Spleen (tissue), 11 donors: Measurements from ENCODE around the gene HSD17B4. TPM values are rescaled to one million over a fixed set of nuclear protein-coding genes. Genes with fewer than 3 reads are reported as not detected.

Source experiments
- DNase-seq: peaks from one replicate; pipeline ENCODE4 v3.0.0-alpha.2; 2020
- H3K27ac ChIP-seq, 8 donors: fragments of 200-600 bp; sonication (generic) in 7 of 8; 1 replicate in 4 of 8; 2 replicates in 4 of 8; pipeline versions ENCODE4 v1.5.0 to v1.8.0; 2016 to 2021; ENCODE audit warnings: inconsistent platforms in 4 of 8, mild to moderate bottlenecking in 4 of 8, moderate library complexity in 1 of 8
- H3K27me3 ChIP-seq, 7 donors: fragments of 200-600 bp; sonication (generic) in 6 of 7; replicated peaks in 1 of 7; 1 replicate in 4 of 7; 2 replicates in 3 of 7; pipeline versions ENCODE4 v1.5.0 to v1.8.0; 2016 to 2021; ENCODE audit warnings: inconsistent platforms in 3 of 7, mild to moderate bottlenecking in 1 of 7
- H3K36me3 ChIP-seq, 6 donors: fragments of 200-600 bp; sonication (generic) in 5 of 6; 1 replicate in 4 of 6; 2 replicates in 2 of 6; pipeline versions ENCODE4 v1.5.0 to v1.8.0; 2016 to 2021; ENCODE audit warnings: inconsistent platforms in 2 of 6
- H3K4me1 ChIP-seq, 6 donors: fragments of 200-600 bp; sonication (generic) in 5 of 6; 1 replicate in 3 of 6; 2 replicates in 3 of 6; pipeline versions ENCODE4 v1.5.0 to v1.8.0; 2016 to 2021; ENCODE audit warnings: inconsistent platforms in 3 of 6
- H3K4me3 ChIP-seq, 8 donors: fragments of 200-600 bp; sonication (generic) in 7 of 8; 1 replicate in 4 of 8; 2 replicates in 4 of 8; pipeline versions ENCODE4 v1.5.0 to v1.8.0; 2016 to 2021; ENCODE audit warnings: inconsistent platforms in 4 of 8, mild to moderate bottlenecking in 4 of 8, moderate library complexity in 2 of 8
- H3K9me3 ChIP-seq, 8 donors: fragments of 200-600 bp; sonication (generic) in 7 of 8; 1 replicate in 4 of 8; 2 replicates in 4 of 8; pipeline versions ENCODE4 v1.5.0 to v1.8.0; 2016 to 2021; ENCODE audit warnings: inconsistent platforms in 4 of 8
- CTCF ChIP-seq, 11 experiments: fragments of 200-600 bp in 7 of 11; fragments of 450-650 bp in 4 of 11; sonication (generic) in 4 of 11; IDR thresholded peaks in 8 of 11; conservative IDR thresholded peaks in 3 of 11; 1 replicate in 7 of 11; 2 replicates in 4 of 11; pipeline versions ENCODE4 v1.4.0 to v1.8.0; 2016 to 2021; ENCODE audit warnings: antibody characterized with exemption in 11 of 11, inconsistent platforms in 4 of 11, mild to moderate bottlenecking in 1 of 11
- POLR2A ChIP-seq, 3 donors: fragments of 450-650 bp; IDR thresholded peaks; one replicate each; pipeline ENCODE4 v1.5.1; 2017; ENCODE audit warnings: antibody characterized with exemption in 3 of 3, mild to moderate bottlenecking in 1 of 3
- POLR2AphosphoS5 ChIP-seq, 3 donors: sonication (generic); formaldehyde crosslinking; IDR thresholded peaks; one replicate each; pipeline ENCODE4 v1.5.1; 2017; ENCODE audit warnings: antibody characterized with exemption in 3 of 3
- WGBS, 5 donors: extraction: QIAGEN DNeasy Blood & Tissue Kit in 3 of 5; methylation state at CpG; one replicate each; pipeline versions ENCODE4 v1.1.5 to v1.1.7; 2013 to 2018; 5-methylcytosine and 5-hydroxymethylcytosine counted together
- intact Hi-C: fragments of 100-400 bp; cut with DNase I; formaldehyde crosslinking; loops from one replicate; pipeline ENCODE4 v1.15.0; 2023; ENCODE audit warnings: low total_unique reads
- polyA plus RNA-seq, 3 donors: library from polyadenylated mRNA; stranded (reverse); fragments of 200-250 nt; gene quantifications; one replicate each; pipeline ENCODE4 v1.2.1, GENCODE V29; 2013
- total RNA-seq, 7 donors: library from RNA; depleted of rRNA in 3 of 7; stranded (reverse); fragments of >200 nt in 3 of 7; fragmentation: NEBNext Ultra II Directional in 4 of 7; extraction: Animal tissue kit (Norgen Biotek cat#: 25700) in 4 of 7; gene quantifications; one replicate each; pipeline versions ENCODE4 v1.1.0 to v1.2.1, GENCODE V29; 2016 to 2021
- donor health status: healthy with polysubstance abuse.
- donor health status: DM: no; HTN: no; CAD: no; lungs with moderate emphysema.
- donor health status: DM: no; HTN: no; CAD: no.
- donor health status: Bipolar disorder and iron deficiency.
- donor health status: healthy.
- donor health status: DM: no; HTN: no; CAD: no.
- donor health status: DM: yes; HTN: yes; CAD: no.

Gene HSD17B4
- total and polyA plus RNA-seq, 10 donors: 134 to 193 (median 157) TPM

GRCh38 chr5:119524485-119524884, 72.2 kb downstream of the HSD17B4 start:
- Histone ChIP-seq H3K4me1 (peaks cover 0 to 4% (median 0%) of the 10 kb centered on the region in 6 donors), H3K36me3 (peaks cover 4 to 74% (median 24%) of the 10 kb centered on the region in 6 donors), H3K9me3 (peaks cover 0 to 11% (median 3%) of the 10 kb centered on the region in 8 donors), H3K4me3 (no peak overlapping the region), H3K27ac (no peak overlapping the region), H3K27me3 (no peaks in the 10 kb centered on the region)
- intact Hi-C loops: no loop called here
- TF ChIP-seq CTCF (IDR thresholded peaks at IDR 0.05 in 8 of 11, conservative IDR thresholded peaks at IDR 0.05 in 3 of 11) (no peak), POLR2A (IDR thresholded peaks at IDR 0.05) (no peak), POLR2AphosphoS5 (IDR thresholded peaks at IDR 0.05) (no peak)
- WGBS, 5 donors: 88 to 96% (median 94%) methylated on average over 3 of the region's 3 CpGs
- no peak for DNase-seq

- Histone ChIP-seq H3K9me3 (no peaks in the 10 kb centered on the region), H3K27me3 (no peaks in the 10 kb centered on the region), H3K27ac (no peak overlapping the region), H3K4me3 (no peak overlapping the region), H3K36me3 (peaks cover 4 to 75% (median 33%) of the 10 kb centered on the region in 6 donors), H3K4me1 (peaks cover 0 to 4% (median 0%) of the 10 kb centered on the region in 6 donors)
- 89 to 100% (median 96%) methylated on average over 1 of the region's 1 CpG for WGBS, 5 donors
- no peak for TF ChIP-seq POLR2AphosphoS5 (IDR thresholded peaks at IDR 0.05)
- TF ChIP-seq POLR2A (IDR thresholded peaks at IDR 0.05): no peak
- TF ChIP-seq CTCF (IDR thresholded peaks at IDR 0.05 in 8 of 11, conservative IDR thresholded peaks at IDR 0.05 in 3 of 11): no peak
- DNase-seq: no peak
- intact Hi-C loops: no loop called here
Observed at GRCh38 chr5:119527351-119527750, 75.1 kb downstream of the HSD17B4 start.

- Histone ChIP-seq H3K36me3 (peaks cover 4 to 94% (median 36%) of the 10 kb centered on the region in 6 donors), H3K4me1 (peaks cover 0 to 4% (median 0%) of the 10 kb centered on the region in 6 donors), H3K4me3 (no peak overlapping the region), H3K9me3 (no peaks in the 10 kb centered on the region), H3K27me3 (no peaks in the 10 kb centered on the region), H3K27ac (no peak overlapping the region)
- no peak for TF ChIP-seq CTCF (IDR thresholded peaks at IDR 0.05 in 8 of 11, conservative IDR thresholded peaks at IDR 0.05 in 3 of 11)
- TF ChIP-seq POLR2A (IDR thresholded peaks at IDR 0.05): no peak
- TF ChIP-seq POLR2AphosphoS5 (IDR thresholded peaks at IDR 0.05): no peak
- WGBS, 5 donors: 83 to 88% (median 85%) methylated on average over 2 of the region's 2 CpGs
- DNase-seq: no peak
- intact Hi-C loops: no loop called here
Observed at GRCh38 chr5:119529811-119530210, 77.5 kb downstream of the HSD17B4 start.

GRCh38 chr5:119532637-119533036, 80.3 kb downstream of the HSD17B4 start:
- WGBS, 5 donors: 78 to 89% (median 86%) methylated on average over 3 of the region's 3 CpGs
- Histone ChIP-seq H3K4me3 (no peak overlapping the region), H3K4me1 (no peaks in the 10 kb centered on the region), H3K27me3 (no peaks in the 10 kb centered on the region), H3K9me3 (no peaks in the 10 kb centered on the region), H3K36me3 (peaks cover 0 to 92% (median 35%) of the 10 kb centered on the region in 6 donors), H3K27ac (no peak overlapping the region)
- TF ChIP-seq POLR2AphosphoS5 (IDR thresholded peaks at IDR 0.05) (no peak), CTCF (IDR thresholded peaks at IDR 0.05 in 8 of 11, conservative IDR thresholded peaks at IDR 0.05 in 3 of 11) (no peak), POLR2A (IDR thresholded peaks at IDR 0.05) (no peak)
- intact Hi-C loops: no loop called here
- no peak for DNase-seq
